SK-N-SH (cell line): ENCODE results near the gene ZNF236.

Experiments used
- EP300 ChIP-seq, 2 experiments: IDR thresholded peaks; 2 replicates each; pipeline versions ENCODE4 v1.4.0 to v1.6.1; 2012; ENCODE audit warnings: borderline replicate concordance in 1 of 2, low read depth in 1 of 2, low read length in 1 of 2
- EZH2phosphoT487 ChIP-seq: fragments of 200-600 bp; sonication (generic); IDR thresholded peaks from 2 replicates; pipeline ENCODE4 v1.6.1; 2017; ENCODE audit warnings: low read depth, mixed run types, mild to moderate bottlenecking, antibody characterized with exemption, moderate library complexity, borderline replicate concordance
- FOXJ3 ChIP-seq: sonication (generic); formaldehyde crosslinking; IDR thresholded peaks from 2 replicates; pipeline ENCODE4 v1.5.1; 2020; ENCODE audit warnings: mild to moderate bottlenecking, missing genetic modification reagents
- MXI1 ChIP-seq: IDR thresholded peaks from 2 replicates; pipeline ENCODE4 v1.6.1; 2012; ENCODE audit warnings: mild to moderate bottlenecking, low read depth, low read length, improper control_type of control experiment
- POLR2AphosphoS5 ChIP-seq: IDR thresholded peaks from 2 replicates; pipeline ENCODE4 v1.6.1; 2012; ENCODE audit warnings: low read depth, low read length
- RAD21 ChIP-seq: IDR thresholded peaks from 2 replicates; pipeline ENCODE4 v1.6.1; 2012; ENCODE audit warnings: mild to moderate bottlenecking, low read length
- RFX5 ChIP-seq: IDR thresholded peaks from 2 replicates; pipeline ENCODE4 v1.6.1; 2012; ENCODE audit warnings: mild to moderate bottlenecking, improper control_type of control experiment, low read length
- SIN3A ChIP-seq: IDR thresholded peaks from 2 replicates; pipeline ENCODE4 v1.6.1; 2012; ENCODE audit warnings: low read depth, mild to moderate bottlenecking, low read length, moderate library complexity, borderline replicate concordance
- TF ChIP-seq, protein P1 (sequence below): fragments of 200-600 bp; sonication (generic); IDR thresholded peaks from 2 replicates; pipeline ENCODE4 v1.6.1; 2017; ENCODE audit warnings: antibody characterized with exemption, mild to moderate bottlenecking, moderate library complexity
- TF ChIP-seq, protein P2 (sequence below): IDR thresholded peaks from 2 replicates; pipeline ENCODE4 v1.6.1; 2012; ENCODE audit warnings: mild to moderate bottlenecking, low read depth, low read length, moderate library complexity

DNA sequence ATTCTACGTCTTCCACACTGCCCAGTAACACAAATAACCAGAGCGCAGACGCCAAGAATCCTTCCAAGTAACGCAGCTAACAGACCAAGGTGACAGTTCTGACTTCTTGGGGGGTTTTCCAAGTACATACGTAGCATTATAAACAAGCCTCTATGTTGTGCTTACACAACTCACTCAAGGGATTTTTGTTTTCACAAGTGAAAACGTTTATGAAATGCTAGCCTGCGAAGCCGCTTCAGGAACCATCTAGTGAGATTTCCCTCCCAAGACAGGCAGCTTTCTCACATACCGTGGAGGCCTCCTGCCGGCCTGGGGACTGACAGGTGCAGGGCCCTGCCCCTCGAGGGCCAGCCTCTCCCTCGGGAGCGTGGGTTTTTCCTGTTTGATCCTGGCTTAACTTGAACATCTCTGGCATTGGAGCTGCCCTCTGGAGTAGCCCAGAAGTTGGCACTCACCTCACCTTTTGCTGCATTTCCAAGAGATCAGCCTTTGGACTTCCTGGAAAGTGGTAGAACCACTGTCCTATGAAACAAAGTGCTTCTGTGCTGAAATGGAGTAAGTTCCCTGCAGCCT lies 159.1 kb downstream of the ZNF236 start:
- TF ChIP-seq RAD21 (no peak), FOXJ3 (CRISPR knock-in tag) (no peak), SIN3A (no peak), MXI1 (no peak), RFX5 (no peak), EP300 (IDR thresholded peaks at IDR 0.05; ENCODE audit: borderline replicate concordance in 1 of 2, low read depth in 1 of 2, low read length in 1 of 2) (no peak), EZH2phosphoT487 (no peak), POLR2AphosphoS5 (no peak)
- TF ChIP-seq, protein P1, sequence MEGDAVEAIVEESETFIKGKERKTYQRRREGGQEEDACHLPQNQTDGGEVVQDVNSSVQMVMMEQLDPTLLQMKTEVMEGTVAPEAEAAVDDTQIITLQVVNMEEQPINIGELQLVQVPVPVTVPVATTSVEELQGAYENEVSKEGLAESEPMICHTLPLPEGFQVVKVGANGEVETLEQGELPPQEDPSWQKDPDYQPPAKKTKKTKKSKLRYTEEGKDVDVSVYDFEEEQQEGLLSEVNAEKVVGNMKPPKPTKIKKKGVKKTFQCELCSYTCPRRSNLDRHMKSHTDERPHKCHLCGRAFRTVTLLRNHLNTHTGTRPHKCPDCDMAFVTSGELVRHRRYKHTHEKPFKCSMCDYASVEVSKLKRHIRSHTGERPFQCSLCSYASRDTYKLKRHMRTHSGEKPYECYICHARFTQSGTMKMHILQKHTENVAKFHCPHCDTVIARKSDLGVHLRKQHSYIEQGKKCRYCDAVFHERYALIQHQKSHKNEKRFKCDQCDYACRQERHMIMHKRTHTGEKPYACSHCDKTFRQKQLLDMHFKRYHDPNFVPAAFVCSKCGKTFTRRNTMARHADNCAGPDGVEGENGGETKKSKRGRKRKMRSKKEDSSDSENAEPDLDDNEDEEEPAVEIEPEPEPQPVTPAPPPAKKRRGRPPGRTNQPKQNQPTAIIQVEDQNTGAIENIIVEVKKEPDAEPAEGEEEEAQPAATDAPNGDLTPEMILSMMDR, result no peak
- TF ChIP-seq, protein P2, sequence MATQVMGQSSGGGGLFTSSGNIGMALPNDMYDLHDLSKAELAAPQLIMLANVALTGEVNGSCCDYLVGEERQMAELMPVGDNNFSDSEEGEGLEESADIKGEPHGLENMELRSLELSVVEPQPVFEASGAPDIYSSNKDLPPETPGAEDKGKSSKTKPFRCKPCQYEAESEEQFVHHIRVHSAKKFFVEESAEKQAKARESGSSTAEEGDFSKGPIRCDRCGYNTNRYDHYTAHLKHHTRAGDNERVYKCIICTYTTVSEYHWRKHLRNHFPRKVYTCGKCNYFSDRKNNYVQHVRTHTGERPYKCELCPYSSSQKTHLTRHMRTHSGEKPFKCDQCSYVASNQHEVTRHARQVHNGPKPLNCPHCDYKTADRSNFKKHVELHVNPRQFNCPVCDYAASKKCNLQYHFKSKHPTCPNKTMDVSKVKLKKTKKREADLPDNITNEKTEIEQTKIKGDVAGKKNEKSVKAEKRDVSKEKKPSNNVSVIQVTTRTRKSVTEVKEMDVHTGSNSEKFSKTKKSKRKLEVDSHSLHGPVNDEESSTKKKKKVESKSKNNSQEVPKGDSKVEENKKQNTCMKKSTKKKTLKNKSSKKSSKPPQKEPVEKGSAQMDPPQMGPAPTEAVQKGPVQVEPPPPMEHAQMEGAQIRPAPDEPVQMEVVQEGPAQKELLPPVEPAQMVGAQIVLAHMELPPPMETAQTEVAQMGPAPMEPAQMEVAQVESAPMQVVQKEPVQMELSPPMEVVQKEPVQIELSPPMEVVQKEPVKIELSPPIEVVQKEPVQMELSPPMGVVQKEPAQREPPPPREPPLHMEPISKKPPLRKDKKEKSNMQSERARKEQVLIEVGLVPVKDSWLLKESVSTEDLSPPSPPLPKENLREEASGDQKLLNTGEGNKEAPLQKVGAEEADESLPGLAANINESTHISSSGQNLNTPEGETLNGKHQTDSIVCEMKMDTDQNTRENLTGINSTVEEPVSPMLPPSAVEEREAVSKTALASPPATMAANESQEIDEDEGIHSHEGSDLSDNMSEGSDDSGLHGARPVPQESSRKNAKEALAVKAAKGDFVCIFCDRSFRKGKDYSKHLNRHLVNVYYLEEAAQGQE, result no peak
